Left hindlimb (tissue), 1 donor: ENCODE data around the gene RASAL2.
A peak's percentile ranks its signal among the peaks of the same experiment; 100 is the strongest.
"Not testable (repeated sequence)": the region's sequence is repeated elsewhere in the genome, so short reads cannot be mapped to it uniquely, and the experiment has no call there.

Source experiments
- DNase-seq: peaks from one replicate; pipeline ENCODE4 v3.0.0-alpha.2; 2018

Gene RASAL2

GRCh38 chr1:178353524-178353923 is 259.6 kb downstream of the RASAL2 start:
- DNase-seq: no peak

- no peak for DNase-seq
These were observed 260.9 kb downstream of the RASAL2 start for GRCh38 chr1:178354816-178355215.

GRCh38 chr1:178356299-178356698 is 262.4 kb downstream of the RASAL2 start:
- DNase-seq: no peak

- DNase-seq: no peak
These were observed 264.6 kb downstream of the RASAL2 start for GRCh38 chr1:178358456-178358855.

GRCh38 chr1:178360421-178360820 is 266.5 kb downstream of the RASAL2 start:
- DNase-seq: no peak

GRCh38 chr1:178361847-178362246 is 267.9 kb downstream of the RASAL2 start:
- no peak for DNase-seq

GRCh38 chr1:178362747-178363146 is 268.8 kb downstream of the RASAL2 start:
- DNase-seq: no peak

GRCh38 chr1:178364782-178365181 is 270.9 kb downstream of the RASAL2 start:
- no peak for DNase-seq

GRCh38 chr1:178367151-178367550 is 273.2 kb downstream of the RASAL2 start:
- DNase-seq: no peak

- no peak for DNase-seq
These were observed 274.3 kb downstream of the RASAL2 start for GRCh38 chr1:178368208-178368607.

GRCh38 chr1:178371235-178371634 is 277.3 kb downstream of the RASAL2 start:
- peak; percentile 67 for DNase-seq

GRCh38 chr1:178371933-178372388 is 278.1 kb downstream of the RASAL2 start:
- DNase-seq: peak; percentile 31

- no peak for DNase-seq
These were observed 280.1 kb downstream of the RASAL2 start for GRCh38 chr1:178374016-178374415.

- no peak for DNase-seq
These were observed 282.1 kb downstream of the RASAL2 start for GRCh38 chr1:178376008-178376407.

- DNase-seq: no peak
These were observed 285.9 kb downstream of the RASAL2 start for GRCh38 chr1:178379807-178380206.

- DNase-seq: no peak
These were observed 288.5 kb downstream of the RASAL2 start for GRCh38 chr1:178382372-178382771.

- DNase-seq: no peak
These were observed 291.8 kb downstream of the RASAL2 start for GRCh38 chr1:178385662-178386061.

- no peak for DNase-seq
These were observed 294.7 kb downstream of the RASAL2 start for GRCh38 chr1:178388418-178389145.

- no peak for DNase-seq
These were observed 295.5 kb downstream of the RASAL2 start for GRCh38 chr1:178389441-178389840.

- not testable (repeated sequence) for DNase-seq
These were observed 296.4 kb downstream of the RASAL2 start for GRCh38 chr1:178390280-178390679.

- DNase-seq: no peak
These were observed 299.5 kb downstream of the RASAL2 start for GRCh38 chr1:178393370-178393769.

- DNase-seq: no peak
These were observed 302.9 kb downstream of the RASAL2 start for GRCh38 chr1:178396789-178397188.

GRCh38 chr1:178397678-178398077 is 303.8 kb downstream of the RASAL2 start:
- no peak for DNase-seq

- DNase-seq: no peak
These were observed 305.3 kb downstream of the RASAL2 start for GRCh38 chr1:178399177-178399728.

GRCh38 chr1:178405137-178405536 is 311.2 kb downstream of the RASAL2 start:
- no peak for DNase-seq
